GM18511 (cell line): Measurements from ENCODE around the gene BSND.

Source experiments
- ATAC-seq: cut with Tn5 transposase; IDR thresholded peaks from one replicate; pipeline ENCODE4 v1.9.1; 2021; ENCODE audit warnings: mild to moderate bottlenecking, moderate library complexity; ENCODE audit not compliant: unreplicated experiment

Gene BSND

DNA sequence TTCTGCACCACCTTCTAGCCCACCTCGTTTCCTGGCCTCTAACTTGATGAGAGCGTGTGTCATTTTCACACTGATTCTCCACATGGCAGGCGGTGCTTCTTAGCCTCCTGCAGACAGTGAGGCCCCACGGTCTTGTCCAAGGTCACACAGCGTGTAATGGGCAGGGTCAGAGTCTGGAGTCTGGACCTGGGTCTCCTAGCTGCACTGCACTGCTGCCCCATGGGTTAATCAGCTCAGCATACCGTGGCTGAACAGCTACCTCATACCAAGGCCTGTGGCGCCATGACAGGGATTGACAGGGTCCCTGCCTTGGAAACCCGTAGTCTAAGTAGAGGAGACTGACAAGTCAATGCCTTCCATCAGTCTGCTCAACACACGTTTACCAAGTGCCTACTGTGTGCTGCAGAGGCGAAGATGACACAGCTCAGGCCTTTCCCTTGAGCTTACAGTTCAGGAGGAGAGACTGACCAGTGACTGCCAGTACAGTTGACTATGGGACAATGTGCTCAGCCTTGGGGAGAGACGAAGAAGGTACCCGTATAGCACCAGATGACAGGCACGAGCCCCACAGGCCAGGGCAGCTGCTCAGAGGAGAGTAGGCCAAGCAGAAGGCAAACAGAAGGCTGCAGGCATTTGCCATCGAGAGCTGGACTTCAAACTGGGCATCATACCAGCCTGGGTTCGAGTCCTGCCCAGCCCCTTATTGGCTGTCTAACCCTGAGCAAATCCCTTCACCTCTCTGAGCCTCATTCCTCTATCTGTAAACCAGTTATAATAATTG, 46.1 kb downstream of the BSND start:
- no peak for ATAC-seq

DNA sequence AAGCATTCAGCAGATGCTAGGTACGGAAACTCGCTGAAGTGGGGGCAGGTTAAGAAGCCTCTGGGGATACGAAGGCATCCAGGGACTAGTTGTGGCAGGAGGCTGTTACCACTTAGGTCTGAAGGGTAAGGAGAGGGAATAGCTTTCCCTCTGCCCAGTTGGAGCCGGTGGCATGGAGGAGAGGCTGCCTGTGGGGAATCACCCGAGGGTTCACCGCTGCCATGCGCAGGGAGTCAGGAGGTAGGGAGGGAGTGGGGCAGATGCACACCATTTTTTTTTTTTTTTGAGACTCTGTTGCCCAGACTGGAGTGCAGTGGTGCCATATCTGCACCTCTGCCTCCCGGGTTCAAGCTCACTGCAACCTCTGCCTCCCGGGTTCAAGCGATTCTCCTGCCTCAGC, 46.7 kb downstream of the BSND start:
- ATAC-seq = no peak

DNA sequence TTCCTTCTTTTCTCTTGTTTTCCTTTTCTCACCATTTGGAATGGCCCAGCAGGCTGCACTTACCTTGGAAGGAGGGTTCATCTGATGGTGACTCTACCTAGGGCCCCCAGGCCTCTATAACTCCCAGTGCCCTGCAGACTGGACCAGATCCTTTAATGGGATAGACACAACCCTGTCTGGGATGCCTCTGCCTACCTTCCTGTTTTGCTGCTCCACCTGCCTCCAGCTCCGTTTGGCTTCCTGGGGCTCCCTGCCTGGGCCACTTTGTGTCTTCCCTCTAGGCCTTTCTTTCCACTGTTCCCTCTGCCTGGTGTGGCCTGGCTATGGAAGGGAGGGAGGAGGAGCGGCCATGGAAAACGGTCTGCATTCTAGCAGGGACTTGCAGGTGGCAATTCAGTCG, 48.1 kb downstream of the BSND start:
- no peak for ATAC-seq

DNA sequence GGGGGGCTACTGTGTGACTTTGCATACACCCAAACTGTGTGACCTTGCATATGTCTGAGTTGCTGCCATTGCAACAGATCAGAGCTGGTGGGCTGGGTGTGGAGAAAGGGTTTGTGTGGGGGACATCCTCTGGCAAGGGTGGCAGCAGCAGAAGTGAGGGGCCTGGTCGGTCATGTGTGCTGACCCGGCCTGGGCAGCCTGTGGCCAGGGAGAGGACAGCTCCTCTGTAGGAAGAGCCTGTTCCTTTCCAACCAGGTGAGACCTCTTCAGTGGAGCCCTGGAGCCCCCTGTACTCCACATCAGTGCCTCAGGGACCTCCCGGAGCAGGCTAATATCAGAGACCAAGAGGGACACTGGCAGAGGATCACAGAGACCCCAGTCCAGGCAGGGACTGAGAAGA, 48.9 kb downstream of the BSND start:
- no peak for ATAC-seq

DNA sequence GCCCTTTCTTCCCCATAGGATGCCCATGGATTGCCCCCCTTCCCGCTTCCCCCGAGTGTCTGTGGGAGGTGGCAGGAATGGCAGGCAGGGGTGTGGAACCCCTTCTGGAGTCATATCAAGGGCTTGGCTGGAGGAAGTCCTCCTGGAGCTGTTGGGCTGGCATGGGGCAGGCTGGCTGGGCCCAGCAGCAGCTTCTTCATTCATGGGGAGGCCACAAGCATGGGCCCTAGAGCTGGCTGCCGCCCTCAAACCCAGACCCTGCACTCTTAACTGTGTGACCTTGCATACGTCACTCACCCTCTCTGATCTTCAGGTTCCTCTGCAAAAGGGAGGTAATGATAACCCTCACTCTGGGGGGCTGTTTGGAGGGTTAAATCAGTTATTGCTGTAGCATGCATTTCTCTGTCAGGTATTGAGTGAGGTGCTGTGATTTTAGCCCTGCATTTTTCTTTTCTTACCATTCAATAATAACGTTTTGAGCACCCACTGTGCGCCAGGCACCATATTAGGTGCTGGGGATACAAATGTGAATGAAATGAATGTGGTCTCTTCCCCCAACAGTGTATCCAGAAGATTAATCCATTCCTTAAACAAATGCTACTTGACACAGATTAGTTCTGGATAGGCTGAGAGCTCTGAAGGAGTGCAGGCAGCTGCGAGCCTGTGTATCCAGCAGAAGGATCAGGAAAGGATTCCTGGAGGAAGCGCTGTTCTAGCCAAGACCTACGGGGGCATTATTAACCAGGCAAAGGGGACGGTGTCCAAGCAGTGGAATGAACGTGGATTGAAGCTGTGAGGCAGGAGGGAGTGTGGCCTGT, 49.9 kb downstream of the BSND start:
- ATAC-seq = no peak

DNA sequence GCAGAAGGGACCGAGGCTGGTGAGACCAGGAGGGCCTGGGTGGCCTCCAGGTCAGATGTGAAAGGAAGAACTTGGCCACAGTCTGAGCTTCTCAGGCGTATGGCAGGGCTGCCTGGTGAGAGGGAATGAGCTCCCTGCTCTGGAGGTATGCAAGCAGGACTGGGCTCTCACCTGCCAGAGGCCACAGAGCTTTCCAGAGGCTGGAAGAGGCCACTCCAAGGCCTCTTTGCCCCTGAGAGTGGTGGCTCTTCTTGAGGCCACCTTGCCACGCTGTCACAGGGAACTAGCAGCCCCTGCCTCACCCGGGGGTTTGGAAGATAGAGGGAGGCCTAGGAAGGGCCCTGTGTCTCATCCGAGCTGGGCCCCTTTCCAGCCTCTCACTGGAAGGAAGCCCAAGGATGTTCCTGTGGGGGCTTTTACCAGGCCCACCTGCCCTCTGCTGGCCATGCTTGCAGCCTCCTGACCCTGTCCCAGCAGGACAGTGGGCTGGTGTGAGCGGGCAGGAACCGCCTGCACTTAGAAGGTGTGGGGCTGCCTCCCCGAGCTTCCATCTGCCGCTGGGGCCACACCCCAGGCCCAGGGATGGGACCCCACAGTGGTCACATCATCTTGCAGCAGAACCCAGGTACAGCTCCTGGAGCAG, 50.7 kb downstream of the BSND start:
- no peak for ATAC-seq

DNA sequence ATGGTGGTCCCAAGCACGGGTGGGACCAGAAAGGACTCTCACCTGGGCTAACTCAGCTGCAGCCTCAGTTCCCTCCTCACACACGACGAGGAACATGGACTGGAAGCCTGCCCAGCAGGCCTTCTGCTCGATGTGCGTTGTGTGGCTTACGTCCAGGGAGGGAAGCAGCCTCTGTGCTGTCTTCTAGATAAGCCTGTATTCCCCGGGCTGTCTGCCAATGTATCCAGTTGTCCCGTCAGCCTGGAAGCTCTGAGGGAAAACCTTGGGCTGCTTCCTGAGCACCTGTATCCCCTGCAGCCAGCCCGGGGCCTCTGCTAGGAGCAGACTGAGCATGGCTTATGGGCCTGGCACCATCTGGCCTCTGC, 51.2 kb downstream of the BSND start:
- no peak for ATAC-seq

DNA sequence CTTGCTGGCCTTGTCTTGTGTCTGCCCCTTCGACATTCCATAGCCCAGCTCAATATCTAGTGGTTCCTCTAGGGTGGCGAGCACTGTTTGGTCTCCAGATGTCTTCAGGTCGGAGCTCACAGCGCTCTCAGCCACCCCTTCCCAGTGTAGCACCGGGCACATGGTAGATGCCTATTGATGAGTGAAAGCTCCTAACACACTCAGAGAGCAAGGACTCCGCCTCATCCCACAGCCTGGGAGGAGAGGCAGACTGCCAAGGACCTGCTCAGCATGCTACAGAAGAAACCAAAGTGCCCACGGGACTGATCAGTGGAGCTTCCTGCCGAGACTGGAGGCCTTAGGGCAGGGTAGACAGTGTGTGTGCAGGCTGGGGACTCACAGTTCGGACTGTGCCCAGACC, 51.5 kb downstream of the BSND start:
- no peak for ATAC-seq

DNA sequence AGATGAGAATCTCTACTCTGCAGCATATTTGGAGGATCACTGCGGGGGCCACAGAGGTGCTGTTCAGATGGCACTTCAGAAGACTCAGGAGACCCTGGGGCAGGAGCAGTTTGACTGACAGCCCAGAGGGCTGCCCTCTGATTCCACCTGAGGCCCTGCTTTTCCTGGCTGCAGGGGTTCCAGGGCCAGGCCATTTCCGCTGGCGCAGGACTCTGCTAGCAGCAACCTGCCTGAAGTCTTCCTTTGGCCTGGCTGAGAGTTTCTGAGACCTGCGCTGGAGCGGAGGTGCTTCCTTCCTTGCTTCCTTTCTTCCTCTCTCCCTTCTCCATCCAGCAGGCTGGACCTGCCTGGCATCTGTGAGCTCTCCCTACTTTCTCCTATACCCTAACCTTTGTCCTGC, 52.4 kb downstream of the BSND start:
- ATAC-seq = no peak

DNA sequence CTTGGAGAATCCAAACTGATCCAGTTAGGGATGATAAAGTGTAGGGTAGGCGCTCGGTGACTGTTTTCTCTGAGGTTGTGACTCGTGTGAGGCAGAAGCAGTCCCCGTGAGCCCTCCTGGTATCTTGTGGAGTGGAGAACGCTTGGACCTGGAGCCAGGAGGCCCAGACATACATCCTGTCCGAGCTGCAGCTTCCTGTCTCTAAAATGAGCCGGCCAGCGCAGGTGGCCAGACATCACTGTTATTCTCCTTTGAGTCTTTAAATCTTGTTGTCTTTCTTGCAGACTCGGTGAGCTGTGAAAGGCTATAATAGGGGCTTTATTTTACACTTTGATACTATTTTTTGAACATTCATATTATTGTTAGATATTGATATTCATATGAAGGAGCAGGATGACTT, 52.9 kb downstream of the BSND start:
- no peak for ATAC-seq

DNA sequence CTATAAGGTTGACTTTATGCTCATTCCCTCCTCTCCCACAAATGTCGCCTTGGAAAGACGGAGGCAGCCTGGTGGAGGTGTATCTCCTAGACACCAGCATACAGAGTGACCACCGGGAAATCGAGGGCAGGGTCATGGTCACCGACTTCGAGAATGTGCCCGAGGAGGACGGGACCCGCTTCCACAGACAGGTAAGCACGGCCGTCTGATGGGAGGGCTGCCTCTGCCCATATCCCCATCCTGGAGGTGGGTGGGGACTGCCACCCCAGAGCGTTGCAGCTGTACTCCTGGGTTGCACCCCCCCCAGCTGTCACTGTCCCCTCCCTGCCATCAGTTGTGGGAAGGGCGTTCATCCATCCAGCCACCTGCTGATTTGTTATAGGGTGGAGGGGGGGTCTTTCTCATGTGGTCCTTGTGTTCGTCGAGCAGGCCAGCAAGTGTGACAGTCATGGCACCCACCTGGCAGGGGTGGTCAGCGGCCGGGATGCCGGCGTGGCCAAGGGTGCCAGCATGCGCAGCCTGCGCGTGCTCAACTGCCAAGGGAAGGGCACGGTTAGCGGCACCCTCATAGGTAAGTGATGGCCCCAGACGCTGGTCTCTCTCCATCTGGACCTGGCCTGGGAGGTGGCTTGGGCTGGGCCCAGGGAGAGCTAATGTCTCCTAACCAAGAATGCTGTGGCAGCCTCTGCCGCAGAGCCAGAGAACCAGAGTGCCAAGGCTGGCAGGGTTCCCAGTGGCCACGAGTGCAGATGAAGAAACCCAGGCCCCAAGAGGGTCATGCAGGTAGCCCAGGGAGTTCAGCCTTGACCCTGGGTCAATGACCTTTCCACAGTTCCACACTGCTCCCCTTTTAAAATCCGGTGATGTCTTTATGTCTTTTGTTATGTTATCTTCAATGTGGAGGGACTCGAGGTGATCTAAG, 53.7 kb downstream of the BSND start:
- ATAC-seq = no peak

DNA sequence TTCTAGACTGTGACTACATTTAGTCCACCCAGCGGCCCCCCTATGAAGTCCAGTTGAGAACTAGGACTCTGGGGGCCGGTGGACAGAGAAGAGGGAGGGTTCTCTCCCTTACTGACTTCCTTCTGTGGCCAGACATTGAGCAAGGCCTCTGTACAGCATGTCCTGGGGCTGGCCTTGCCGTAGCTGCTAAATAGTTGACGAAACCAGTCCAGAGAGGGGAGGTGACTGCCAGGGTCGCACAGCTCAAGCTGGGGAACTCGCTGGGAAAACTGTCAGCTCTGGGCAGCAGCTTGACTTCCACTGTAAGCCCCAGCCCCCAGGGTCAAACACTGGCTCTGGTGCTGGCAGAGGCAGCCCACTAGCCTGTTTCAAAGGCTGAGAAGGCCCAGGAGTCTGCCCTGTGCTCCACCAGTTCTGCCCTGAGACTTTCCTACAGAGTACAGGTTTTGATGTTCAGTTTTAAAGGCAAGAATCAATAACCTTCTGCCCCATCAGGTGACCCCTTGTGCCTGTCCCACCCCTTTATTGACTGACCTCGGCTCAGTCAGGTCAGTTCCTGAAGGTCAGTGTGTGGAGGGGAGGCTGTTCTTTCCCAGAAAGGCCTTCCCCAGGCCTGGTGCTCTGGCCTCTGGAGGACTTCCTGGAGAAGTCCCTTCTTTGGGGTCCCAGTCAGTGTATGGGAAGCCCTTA, 54.7 kb downstream of the BSND start:
- ATAC-seq = no peak

DNA sequence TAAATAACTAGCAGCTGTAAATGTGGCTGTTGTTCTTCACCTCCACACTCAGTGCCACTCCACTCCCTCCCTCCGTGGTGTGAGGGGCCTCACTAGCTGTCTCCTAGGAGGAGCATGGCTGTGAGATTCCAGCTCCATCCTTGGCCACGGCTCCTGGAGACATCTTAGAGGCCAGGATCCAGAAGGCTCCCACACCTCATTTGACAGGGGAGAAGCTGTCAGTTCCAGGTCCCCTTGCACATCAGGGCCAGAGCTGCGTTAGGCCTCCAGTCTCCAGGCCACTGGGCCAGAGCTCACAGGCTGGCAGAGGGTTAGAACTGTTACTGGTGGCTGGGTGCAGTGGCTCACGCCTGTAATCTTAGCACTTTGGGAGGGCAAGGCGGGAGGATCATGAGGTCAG, 55.7 kb downstream of the BSND start:
- no peak for ATAC-seq

DNA sequence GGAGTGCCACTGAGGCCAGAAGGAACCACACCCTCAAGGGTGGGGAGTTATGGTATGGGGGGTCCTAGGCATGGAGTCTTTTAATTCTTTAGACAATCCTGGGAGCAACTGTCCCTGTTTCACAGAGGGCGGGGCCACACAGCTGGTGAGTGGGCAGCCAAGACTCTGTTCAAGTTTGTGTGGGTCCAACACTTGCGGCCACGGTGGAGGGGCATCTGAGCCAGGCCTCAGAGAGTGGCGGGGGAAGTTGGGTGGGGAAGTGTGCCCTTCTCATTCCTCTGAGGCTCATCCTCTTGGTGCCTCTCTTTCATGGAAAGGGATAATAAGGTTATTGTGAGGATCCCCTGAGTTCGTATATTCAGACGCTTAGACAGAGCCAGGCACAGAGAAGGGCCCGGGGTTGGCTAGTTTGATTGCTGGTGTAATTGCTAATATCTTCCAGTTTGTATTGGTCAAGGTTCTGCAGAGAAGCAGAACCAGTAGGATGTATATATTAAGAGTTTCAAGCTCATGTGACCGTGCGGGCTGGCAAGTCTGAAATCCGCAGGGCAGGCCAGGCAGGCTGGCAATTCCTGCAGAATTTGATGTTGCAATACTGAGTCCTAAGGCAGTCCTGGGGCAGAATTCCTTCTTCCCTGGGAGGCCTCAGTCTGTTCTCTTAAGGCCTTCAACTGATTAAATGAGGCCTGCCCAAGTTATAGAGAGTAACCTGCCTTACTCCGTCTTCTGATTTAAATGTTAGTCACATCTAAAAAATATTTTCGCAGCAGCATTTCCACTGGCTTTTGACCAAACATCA, 56.5 kb downstream of the BSND start:
- no peak for ATAC-seq

DNA sequence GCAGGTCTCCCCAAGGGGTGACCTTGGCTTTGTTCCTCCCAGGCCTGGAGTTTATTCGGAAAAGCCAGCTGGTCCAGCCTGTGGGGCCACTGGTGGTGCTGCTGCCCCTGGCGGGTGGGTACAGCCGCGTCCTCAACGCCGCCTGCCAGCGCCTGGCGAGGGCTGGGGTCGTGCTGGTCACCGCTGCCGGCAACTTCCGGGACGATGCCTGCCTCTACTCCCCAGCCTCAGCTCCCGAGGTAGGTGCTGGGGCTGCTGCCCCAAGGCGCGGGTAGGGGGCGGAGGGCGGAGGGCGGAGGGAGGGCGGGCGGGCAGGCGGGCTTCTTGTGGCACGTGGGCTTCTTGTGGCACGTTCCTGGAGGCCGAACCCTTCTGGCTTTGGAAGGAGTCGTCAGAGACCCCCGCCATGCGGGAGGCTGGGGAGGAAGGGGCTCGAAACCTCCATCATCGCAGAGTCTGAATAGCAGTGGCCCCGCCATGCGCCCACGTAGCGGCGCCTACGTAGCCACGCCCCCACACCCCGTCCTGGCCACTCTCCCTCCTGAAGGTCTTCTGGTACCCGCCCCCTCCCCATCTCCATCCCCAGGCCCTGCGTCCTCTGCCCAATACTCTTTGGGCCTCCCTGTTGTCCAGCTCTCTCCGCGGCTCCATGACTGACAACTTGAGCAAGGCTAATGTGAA, 57.4 kb downstream of the BSND start:
- ATAC-seq = no peak

DNA sequence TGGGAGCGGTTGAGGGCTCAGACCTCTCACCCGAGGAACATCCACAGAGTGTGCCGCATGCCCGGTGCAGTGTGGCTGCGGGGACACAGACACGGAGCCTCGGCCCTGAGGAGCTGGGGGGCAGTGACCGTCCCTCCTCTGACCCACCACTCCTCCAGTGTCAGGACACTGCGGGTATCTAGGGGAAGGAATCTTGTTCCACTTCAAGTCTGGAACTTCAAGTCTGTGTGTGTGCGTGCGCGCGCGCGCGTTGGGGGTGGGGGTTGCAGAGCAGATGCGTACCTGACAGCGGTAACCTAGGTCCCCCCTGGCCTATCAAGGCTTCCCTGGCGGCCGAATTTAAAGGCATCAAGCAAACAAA, 57.9 kb downstream of the BSND start:
- ATAC-seq = no peak

DNA sequence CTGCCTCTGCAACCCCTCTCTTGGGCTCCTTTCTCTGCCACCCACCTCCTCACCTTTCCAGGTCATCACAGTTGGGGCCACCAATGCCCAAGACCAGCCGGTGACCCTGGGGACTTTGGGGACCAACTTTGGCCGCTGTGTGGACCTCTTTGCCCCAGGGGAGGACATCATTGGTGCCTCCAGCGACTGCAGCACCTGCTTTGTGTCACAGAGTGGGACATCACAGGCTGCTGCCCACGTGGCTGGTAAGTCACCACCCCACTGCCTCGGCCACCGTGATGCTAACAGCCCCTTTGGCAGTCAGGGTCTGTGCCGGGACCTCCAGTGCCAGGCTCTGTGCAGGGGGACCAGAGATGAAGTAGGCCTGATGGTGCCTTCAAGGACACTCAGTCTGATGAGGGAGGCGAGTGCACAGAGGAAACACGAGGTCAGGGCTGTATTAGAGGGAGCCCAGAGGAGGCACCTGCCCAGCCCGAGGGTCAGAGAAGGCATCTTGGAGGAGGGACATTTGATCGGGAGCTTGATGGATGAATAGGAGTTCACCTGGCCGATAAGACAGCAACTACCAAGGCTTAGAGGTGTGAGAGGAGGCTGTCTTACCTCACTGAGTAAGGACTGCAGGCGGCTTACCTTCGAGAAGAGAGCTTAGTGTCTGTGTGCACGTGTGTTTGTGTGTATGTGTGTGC, 58.7 kb downstream of the BSND start:
- ATAC-seq = no peak

DNA sequence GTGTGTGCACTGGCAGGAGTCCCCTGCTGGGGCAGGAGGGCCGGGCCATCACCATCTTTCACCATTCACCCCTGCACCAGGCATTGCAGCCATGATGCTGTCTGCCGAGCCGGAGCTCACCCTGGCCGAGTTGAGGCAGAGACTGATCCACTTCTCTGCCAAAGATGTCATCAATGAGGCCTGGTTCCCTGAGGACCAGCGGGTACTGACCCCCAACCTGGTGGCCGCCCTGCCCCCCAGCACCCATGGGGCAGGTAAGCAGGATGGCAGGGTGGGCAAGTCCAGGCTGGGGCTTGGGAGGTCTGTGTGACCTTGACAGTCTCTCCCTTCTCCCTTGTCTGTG, 59.2 kb downstream of the BSND start:
- no peak for ATAC-seq
